Measurements from ENCODE around the gene ARHGAP45.
"Not testable (repeated sequence)": the region's sequence is repeated elsewhere in the genome, so short reads cannot be mapped to it uniquely, and the experiment has no call there.

Gene ARHGAP45

DNA sequence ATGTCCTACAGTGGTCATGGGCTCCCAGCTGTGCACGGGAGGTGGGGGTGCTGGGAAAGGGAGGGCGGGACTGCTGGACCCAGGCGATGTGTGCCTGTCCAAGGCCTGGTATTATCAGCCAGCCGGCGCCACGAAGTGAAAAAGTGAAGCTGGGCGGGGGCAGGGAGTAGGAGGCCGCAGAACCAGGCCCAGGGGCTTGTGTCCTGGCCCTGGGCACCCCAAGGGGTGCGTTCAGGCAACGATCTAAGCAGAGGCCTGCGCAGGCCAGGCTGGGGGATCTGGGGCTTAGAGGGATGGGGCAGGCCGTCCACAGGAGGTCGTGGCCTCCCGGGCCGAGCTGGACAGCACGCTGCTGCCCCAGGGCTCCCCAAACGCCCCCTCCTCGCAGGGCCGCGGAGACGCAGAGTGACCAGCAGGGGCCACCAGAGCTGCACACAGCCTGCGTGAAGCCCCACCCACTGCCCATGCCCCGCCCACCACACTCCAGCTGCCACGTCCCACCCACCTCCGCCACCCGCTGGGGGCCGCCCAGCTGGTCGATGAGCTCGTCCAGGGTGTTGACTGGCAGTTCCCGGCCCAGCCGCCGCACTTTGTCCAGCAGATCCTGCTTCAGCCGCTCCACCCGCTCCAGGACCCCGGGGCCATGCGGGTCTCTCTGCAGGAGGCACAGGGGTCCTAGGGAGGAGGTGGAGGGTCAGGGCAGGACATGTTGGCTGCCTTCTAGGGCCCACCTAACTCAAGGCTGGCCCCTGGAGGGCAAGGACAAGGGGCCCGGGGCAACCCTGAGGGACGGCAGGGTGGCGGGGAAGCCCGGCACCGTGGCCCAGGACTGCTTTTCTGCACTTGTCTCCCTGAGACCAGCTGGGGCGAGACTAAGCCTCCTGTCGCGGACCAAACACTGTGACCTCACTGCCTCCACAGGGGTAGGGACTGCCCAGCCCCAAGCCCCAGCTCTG, 46.3 kb downstream of the ARHGAP45 start:
- peak; percentile 69 to 81 (median 80) for DNase-seq (ENCODE audit: low read depth in 2 of 3, low spot score in 1 of 3)

DNA sequence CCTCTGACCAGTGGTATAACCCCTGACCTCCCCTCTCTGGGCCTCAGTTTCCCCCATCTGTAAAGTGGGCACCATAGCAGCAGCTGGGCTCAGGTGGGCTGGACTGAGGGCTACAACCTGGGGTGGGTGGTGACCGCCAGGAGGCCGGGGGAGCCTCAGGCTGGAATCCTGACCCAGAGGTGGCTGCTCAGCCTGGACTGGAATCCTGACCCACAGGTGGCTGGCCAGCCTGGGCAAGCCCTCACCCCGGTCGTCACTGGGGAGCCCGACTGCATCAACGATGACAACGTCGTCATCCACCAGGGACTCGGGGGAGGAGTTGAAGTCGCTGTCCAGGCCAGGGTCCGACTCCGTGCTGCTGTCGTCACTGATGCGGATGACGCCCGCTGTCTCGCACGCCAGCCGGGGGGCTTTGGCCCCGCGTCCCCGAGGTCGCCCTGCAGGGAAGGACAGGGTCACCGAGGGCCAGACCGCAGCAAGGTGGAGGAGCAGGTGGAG, 47.1 kb downstream of the ARHGAP45 start:
- no peak for DNase-seq (ENCODE audit: low read depth in 2 of 3, low spot score in 1 of 3)

DNA sequence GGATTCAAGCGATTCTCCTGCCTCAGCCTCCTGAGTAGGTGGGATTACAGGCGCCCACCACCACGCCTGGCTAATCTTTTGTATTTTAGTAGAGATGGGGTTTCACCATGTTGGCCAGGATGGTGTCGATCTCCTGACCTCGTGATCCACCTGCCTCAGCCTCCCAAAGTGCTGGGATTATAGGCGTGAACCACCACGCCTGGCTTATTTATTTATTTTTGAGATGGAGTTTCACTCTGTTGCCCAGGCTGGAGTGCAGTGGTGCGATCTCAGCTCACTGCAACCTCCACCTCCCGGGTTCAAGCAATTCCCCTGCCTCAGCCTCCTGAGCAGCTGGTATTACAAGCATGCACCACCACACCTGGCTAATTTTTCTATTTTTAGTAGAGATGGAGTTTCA, 47.8 kb downstream of the ARHGAP45 start:
- not testable (repeated sequence) for DNase-seq (ENCODE audit: low read depth in 2 of 3, low spot score in 1 of 3)

DNA sequence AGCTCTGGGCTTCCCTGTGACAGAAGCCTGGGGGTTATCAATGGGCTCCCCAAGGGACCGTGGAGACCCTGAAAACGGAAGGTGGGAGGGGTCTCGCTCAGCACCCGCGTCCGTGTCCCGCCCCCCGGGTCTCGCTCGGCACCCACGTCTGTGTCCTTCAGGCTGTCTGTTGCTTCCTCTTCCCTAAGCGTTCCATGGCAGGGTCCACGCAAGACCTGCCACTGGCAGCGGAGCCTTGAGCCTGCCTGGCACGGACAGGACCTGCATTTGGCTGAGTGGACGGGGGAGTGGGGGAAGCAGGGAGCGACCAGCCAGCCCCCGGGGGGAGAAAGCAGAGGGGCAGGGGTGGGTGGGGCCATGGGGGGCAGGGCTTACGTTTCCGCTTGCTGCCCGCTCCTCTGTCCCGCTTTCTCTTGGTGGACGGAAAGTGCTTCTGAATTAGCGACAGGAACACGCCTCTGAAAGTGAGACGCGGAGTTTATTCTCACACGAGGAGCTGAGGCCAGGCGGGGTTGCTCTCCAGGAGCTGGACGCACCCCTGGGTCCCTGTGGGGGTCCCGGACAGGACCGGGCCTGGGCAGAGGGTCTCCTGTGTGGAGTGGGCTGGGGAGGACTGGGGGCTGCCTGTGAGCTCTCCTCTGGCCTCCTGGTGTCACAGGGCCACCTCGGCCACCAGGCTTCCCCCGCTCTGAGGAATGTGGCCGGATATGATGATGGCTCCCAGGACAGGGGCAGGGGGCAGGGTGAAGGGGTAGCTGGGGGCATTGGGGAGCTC, 48.9 kb downstream of the ARHGAP45 start:
- DNase-seq (ENCODE audit: low read depth in 2 of 3, low spot score in 1 of 3), result no peak

DNA sequence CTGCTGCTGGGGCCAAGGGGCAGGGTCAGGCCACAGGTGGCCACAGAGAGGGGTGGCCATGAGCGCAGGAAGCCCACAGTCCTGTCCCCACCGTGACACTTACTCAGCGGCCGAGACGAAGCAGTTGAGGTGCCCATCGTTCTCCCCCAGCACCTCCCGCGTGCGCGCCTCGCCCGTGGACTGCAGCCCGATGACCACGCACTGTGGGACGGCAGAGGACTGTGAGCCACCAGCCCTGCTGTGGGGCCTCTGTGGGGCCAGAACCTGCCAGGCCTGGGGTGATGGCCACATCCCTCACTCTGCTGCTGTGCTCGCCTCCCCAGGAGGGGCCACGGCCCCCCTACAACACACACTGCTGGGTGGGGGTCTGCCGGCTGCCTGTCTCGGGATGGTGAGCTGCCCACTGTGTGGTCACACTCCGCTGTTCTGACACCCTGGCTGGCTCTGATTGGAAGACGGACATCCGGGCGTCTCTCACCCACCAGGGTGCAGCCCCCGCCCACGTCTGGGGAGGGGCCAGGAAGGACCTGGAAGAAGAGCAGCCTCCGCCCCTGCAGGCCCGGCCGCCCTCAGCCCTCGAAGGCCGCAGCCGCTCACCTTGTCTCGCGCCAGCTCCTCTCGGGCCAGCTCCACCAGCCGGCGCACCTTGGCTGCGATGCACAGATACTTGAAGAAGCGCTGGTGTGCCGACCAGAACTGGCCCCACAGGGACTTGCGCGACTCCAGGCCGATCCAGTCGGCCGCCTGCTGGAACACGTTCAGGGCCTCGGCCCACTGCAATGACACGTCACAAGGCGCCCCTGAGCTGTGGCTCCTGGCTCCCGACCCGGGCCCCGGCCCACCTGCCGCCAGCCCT, 50.0 kb downstream of the ARHGAP45 start:
- DNase-seq (ENCODE audit: low read depth in 2 of 3, low spot score in 1 of 3), result no peak

DNA sequence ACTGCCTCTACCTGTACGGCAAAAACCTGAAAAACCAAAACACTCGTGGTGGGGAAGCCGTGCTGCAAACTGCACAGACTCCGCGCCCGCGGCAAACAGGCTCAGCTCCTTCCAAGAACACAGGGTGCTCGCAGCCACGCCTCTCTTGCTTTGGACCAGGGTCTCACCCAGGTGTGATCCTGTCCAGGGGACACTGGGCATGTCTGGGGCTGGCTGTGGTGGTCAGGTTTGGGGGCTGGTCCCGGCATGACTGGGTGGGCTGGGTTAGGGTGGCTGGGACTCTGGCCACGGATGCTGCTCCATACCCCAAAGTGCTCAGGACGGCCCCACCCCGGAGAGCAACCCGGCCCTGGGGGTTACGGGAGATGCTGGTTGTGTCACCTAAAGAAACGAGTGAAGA, 50.7 kb downstream of the ARHGAP45 start:
- DNase-seq (ENCODE audit: low read depth in 2 of 3, low spot score in 1 of 3), result no peak

DNA sequence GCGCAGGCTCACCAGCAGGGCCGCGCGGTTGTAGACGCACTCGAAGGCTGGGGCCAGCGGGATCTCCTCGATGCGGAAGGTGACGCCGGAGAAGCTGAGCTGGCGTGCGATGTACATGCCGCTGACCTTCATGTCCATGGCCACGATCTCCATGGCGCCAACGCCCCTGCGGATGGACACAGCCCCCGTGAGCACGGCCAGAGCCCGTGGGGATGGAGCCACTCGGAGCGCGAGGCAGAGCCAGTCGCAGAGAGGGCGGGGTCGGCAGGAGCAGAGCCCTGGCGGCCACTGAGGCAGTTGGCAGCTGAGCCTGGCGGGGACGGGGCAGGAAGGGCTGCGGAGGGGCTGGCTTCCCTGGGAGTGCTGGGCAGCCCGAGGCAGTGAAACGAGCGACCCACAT, 52.0 kb downstream of the ARHGAP45 start:
- no peak for DNase-seq (ENCODE audit: low read depth in 2 of 3, low spot score in 1 of 3)

DNA sequence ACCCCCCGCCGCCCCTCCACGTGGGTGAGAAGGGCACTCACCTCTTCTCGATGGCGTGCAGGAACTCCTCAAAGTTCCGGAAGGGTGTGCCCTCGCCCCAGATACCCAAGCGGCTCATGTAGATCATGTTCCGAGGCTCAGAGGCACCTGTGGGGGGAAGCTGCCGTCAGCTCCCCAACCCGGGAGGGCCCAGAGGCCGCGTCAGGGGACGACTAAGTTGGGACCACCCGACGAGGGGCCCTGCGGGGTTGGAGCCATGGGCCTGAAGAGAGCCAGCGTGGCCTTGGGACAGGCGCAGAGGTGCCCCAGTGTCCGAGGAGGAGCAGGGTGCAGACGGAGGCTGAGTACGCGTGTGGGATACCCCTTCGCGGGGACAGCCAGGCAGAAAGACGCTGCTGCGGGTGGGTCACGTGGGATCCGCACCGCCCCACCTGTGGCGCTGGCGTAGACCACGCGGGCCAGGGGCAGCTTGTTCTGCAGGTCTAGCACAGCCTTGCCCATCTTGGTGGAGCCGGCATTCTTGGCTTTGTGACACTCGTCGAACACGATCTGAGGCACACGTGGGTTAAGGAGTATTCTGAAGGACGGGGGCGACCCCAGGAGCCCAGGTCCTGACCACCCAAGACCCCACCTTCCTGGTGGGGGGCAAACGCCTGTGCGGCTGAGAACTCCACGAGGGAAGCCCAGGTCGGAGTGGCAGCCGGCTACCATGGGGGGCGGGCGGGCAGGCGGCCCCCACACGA, 52.7 kb downstream of the ARHGAP45 start:
- DNase-seq (ENCODE audit: low read depth in 2 of 3, low spot score in 1 of 3), result no peak

DNA sequence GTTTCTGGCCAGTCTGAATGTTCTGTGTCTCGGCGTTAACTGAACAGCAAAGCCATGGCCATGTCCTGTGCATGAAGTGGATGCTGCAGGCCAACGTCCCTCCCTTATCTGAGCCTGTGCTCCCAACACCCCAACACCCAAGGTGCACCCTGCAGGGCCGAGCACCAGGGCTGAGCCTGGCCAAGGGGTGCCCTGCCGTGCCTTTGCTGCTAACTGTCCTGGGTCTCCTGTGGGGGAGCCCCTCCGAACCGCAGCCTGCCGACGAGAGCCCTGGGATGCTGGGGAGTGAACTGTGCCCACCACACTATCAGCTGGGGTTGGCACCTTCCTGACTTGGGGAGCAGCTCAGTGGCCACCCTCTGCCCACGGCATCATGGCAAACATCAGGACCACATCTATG, 54.4 kb downstream of the ARHGAP45 start:
- no peak for DNase-seq (ENCODE audit: low read depth in 2 of 3, low spot score in 1 of 3)

DNA sequence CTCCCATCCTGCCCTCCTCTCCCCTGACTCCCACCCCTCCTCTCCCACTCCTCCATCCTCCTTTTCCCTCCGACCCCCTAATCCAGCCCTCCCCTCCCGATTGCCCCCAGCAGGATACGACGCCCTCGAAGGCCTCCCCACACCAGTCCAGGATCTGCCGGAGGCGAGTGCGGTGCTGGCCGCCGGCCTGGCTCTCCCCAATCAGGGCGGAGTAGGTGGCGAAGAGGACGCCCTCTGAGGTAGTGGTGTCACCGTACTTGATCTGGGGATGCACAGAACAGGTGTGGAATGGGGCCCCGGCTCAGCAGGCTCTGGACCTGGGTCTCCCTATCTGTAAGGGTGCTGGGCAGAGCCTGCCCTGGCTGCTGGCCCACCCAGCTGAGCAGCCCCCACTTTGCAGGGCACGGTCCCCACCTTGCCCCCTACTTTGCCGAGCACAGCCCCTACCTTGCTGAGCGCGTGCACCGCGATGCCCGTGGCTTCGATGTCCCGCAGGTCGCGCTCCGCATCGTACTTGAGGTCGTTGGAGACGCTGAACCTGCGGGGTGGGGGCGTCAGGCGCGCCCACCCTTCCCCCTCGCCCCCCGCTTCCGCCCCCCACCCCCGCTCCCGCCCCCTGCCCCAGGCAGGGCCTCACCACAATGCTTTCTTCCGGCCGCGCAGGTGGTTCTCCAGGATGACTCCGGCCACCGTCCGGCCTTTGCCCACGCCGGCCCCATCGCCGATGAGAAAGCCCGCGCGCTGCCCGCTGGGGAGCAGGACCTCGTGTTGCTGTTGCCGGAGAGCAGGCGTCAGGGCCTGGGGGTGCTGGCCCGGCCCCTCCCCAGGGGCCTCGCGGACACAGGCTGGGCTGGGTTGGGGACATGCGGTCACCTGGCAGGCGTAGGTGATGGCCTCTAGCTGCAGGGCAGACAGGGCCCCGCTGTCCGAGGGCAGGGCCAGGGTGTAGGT, 55.3 kb downstream of the ARHGAP45 start:
- no peak for DNase-seq (ENCODE audit: low read depth in 2 of 3, low spot score in 1 of 3)

DNA sequence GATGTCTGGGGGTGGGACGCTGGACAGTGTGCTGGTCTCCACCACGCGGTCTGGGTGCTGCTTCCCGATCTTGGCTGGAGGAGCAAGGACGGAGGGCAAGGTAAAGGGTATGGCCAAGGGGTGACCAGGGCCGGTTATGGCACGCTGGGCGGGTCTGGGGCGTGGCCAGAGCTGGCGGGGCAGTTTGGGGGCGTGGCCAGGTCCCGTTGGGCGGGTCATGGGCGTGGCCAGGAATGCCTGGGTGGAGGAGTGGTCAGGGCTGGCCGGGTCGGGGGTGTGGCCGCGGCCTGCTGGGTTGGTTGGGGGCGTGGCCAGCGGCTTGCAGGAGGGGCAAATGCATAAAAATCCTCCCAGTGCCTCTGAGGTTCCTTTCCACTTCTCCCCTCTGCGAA, 56.0 kb downstream of the ARHGAP45 start:
- DNase-seq (ENCODE audit: low read depth in 2 of 3, low spot score in 1 of 3), result peak; percentile 58 to 74 (median 72)

DNA sequence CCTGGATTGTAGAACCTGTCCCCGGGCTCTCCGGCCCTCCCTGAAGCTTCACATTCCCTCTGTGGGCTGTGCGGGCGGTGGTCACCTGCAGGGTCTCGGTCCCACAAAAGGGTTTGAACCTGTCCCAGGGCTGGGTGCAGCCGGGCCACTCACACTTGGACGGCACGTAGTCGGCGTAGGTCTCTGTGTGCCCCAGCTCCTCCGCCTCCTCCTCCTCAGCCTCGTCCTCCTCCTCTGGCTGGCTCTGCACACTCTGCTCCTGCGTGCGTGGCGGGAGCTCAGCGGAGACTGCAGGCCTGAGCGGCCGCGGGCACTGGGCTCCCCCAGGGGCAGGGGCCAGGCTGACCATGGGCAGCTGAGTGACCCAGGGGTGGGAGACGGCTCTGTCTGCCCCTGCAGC, 56.4 kb downstream of the ARHGAP45 start:
- DNase-seq (ENCODE audit: low read depth in 2 of 3, low spot score in 1 of 3), result no peak

DNA sequence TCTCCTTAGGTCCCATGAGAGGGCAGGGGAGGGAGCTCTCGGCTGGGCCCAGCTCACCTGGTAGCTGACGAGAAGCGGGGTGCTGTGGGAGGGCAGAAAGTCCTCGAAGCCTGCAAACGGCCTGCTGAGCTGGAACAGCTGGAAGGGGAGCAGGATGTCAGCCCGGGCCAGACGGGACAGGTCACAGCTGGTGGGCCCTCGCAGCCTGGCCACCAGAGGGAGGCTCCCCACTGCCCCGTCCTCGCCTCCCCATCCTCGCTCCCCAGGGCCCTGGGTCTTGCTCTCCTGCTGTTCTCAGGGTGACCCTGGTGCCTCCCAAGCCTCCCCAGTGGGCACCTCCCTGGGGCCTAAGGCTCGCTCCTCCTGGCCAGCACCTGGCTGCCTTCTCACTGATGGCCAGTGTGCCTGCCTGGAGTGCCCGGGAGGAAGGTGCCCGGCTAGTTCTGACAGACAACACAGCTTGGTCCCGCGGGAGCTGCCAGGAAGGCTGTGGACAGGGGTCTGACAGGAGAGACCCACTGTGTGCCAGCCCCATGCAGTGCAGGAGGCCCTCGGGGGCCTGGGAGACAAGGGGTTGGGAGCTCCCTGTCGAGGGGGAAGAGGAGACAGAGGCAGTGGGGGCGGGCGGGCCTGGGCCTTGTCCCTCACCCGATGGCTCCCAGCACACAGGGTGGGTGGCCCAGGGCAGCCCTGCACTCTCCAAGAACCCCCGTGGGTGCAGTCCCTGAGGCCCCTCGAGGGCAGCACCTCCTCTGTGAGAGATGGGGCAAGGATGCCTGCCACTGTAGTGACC, 57.1 kb downstream of the ARHGAP45 start:
- no peak for DNase-seq (ENCODE audit: low read depth in 2 of 3, low spot score in 1 of 3)

DNA sequence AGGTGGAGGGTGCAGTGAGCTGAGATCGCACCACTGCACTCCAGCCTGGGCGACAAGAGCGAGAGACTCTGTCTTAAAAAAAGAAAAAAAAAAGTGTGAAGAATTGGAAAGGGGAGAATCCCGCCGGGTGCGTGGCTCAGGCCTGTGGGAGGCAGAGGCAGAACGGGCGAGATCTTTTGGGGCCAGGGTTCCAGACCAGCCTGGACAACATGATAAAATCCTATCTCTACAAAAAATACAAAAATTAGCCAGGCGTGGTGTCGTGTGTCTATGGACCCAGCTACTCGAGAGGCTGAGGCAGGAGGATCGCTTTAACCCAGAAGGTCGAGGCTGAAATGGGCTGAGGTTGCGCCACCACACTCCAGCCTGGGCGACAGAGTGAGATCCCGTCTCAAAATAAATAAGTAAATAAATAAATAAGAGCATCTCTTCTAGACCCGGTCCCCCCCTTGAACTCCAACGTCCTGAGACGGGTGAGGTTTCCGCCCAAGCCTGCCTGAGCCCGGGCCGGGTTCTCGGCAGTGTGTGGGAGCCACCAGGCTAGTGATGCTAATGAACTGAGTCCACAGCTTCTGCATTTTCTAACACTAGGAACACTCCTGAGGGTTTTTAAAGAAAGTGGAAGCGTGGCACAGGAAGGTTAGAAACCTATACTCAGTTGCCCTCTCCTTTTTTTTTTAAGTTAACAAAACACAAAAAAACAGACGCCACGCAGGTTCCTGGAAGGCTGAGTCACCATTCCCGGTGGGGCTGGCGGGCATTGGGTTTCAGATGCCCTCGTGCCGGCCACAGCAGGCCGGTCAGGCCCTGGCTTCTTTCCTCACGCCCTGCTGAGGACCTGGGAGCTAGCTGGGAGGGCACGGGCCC, 58.9 kb downstream of the ARHGAP45 start:
- no peak for DNase-seq (ENCODE audit: low read depth in 2 of 3, low spot score in 1 of 3)

DNA sequence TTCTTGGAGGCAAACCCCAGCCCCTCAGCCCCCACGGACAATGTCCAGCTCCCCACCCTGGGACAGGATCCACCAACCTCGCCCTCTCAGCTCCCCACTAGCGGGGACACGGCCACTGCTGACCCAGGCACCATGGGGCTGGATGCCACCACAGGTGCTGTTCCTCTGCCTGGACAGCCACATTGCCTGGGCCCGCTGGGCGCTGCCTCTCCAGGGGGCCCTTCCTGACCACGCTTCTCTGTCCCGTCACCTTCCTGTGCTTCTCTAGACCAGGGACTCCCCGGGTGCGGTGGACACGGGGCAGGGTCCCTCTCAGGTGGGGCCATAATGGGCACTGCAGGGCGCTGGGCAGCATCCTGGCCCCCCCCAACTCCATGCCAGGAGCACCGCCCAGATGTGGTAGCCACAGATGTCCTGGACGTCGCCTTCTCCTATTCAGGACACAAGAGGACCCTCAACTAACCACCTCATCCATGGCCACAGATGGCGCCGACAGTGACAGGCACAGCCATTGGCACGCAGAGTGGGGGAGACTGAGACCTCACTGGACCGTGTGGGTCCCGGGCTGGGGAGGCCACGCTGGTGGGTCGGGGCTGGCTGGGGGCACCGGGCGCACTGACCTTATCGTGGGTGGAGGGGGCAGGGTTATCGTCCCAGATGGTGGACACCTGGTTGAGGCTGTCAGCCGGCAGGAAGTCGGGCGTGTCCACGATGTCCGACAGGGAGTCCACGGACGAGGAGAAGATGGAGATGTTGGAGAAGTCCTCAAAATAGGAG, 60.2 kb downstream of the ARHGAP45 start:
- DNase-seq (ENCODE audit: low read depth in 2 of 3, low spot score in 1 of 3), result no peak

DNA sequence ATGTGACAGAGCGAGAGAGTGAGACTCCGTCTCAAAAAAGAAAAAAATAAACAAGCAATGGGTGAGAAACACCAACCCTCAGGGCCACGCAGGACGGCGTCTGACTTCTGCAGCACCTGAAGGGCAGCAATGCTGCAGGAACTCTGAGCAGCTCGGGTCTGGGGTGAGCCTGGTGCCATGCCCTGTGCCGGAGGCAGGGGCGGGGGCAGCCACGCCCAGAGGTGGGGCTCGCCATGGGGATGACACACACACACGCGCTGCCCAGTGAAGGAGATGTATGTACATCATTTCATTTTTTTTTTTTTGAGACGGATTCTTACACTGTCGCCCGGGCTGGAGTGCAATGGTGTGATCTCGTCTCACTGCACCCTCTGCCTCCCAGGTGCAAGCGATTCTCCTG, 61.1 kb downstream of the ARHGAP45 start:
- no peak for DNase-seq (ENCODE audit: low read depth in 2 of 3, low spot score in 1 of 3)

DNA sequence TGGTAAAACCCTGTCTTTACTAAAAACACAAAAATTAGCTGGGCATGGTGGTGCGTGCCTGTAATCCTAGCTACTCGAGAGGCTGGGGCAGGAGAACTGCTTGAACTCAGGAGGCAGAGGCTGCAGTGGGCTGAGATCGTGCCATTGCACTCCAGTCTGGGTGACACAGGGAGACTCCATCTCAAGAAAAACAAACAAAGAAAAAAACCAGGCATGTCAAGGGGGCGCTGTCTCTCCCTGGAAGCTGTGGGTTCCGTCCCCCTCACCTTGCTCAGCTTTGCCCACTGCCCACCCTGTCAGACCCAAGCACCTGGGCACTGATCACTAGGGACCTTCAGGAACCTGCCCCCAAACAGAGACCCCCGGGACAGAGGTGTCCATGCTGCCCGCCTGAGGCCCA, 62.1 kb downstream of the ARHGAP45 start:
- not testable (repeated sequence) for DNase-seq (ENCODE audit: low read depth in 2 of 3, low spot score in 1 of 3)
